Mesodermal cell (in vitro differentiated cells): ENCODE data around the gene MXI1.

Source experiments
- H3K27ac ChIP-seq: 2 replicates; pipeline ENCODE4 v1.7.0; 2013; ENCODE audit warnings: mild to moderate bottlenecking, low read depth, low read length, moderate library complexity; ENCODE audit not compliant: severe bottlenecking
- H3K36me3 ChIP-seq: 2 replicates; pipeline ENCODE4 v1.7.1; 2013; ENCODE audit warnings: mild to moderate bottlenecking, low read length, moderate library complexity; ENCODE audit not compliant: control insufficient read depth, insufficient read depth
- H3K4me1 ChIP-seq: one replicate; pipeline ENCODE4 v1.7.1; 2013; ENCODE audit warnings: mild to moderate bottlenecking, low read length; ENCODE audit not compliant: insufficient read depth, control insufficient read depth, poor library complexity, severe bottlenecking
- H3K4me3 ChIP-seq: 2 replicates; pipeline ENCODE4 v1.7.0; 2013; ENCODE audit warnings: low read length, control low read depth, mild to moderate bottlenecking; ENCODE audit not compliant: insufficient read depth, poor library complexity, severe bottlenecking; ENCODE audit errors: extremely low read depth
- H3K9me3 ChIP-seq: 2 replicates; pipeline ENCODE4 v1.7.1; 2013; ENCODE audit warnings: mild to moderate bottlenecking, low read length, moderate library complexity; ENCODE audit not compliant: control insufficient read depth
- WGBS, 2 experiments: methylation state at CpG; one replicate each; pipeline ENCODE4 v1.1.5; 2013; ENCODE audit warnings: missing lambda C conversion rate in 2 of 2; ENCODE audit not compliant: insufficient coverage in 2 of 2; 5-methylcytosine and 5-hydroxymethylcytosine counted together

The MXI1 gene

DNA sequence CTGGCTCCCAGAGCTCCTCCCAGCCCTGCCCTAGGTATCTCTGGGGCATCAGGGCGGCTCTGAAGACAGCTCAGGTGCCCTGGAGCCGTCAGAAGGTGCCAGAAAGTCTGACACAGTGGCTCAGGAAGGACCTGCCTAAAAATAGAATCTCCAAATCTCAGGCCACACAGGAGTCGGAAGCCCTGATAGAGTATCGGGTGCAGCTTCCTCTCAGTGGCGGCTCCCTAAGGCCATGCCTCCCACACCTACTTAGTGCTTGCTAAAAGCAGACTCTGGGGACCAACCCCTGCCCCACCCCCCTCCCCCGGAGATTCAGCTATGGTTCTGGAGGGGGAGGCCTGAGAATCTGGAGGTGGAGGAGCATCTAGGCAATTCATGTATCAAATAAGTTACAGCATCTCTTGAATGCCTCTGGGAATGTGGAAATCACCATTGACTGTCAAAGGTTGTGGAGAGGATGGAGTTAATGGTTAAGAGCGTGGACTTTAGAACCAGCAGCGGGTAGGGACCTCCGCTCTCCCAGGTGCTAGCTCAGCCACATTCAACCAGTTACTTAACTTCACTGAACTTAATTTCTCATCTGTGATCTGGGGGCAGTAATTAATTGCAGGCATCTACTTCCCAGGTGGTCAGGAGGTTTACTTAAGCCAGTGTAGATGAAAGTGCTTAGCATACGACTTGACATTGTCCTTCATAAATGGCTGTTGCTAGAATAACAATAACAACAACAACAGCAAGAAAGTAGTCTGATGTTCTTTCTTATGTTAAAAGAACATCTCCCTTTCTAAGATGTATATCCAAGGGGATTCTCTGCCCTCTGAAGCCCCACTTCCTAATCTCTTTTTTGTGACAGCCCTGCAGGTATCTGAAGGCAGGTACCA is 38.6 kb upstream of the MXI1 start:
- no peak overlapping the region for H3K4me3 ChIP-seq
- peaks cover 21% of the 10 kb centered on the region for H3K4me1 ChIP-seq
- WGBS, 2 experiments = 7 to 10% methylated on average over 3 to 4 of the region's 10 CpGs
- no peak overlapping the region for H3K27ac ChIP-seq
- no peaks in the 10 kb centered on the region for H3K36me3 ChIP-seq
- no peaks in the 10 kb centered on the region for H3K9me3 ChIP-seq

DNA sequence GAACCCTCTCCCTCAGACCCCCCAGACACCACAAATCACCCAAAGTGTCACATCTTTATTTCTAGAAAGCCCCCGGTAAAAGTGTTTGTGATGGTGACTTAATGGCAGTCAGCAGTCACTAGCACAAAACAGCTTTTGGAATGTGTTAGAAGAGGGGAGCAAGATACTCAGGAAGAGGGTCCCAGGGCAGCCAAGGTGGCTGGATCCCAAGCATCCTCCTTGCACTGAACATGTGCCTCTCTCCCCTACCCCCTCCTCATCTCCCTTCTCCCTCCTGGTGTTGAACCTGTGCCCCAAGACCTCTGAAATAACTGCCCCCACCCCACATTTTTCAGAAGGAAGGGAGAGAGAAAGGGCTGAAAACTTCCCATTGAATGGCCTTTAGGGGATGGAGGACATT is 37.8 kb upstream of the MXI1 start:
- Histone ChIP-seq H3K4me3 (no peak overlapping the region), H3K27ac (no peak overlapping the region), H3K9me3 (no peaks in the 10 kb centered on the region), H3K4me1 (peaks cover 21% of the 10 kb centered on the region), H3K36me3 (no peaks in the 10 kb centered on the region)
- no CpG with 5 or more reads among the region's 1 CpG for WGBS, 2 experiments

DNA sequence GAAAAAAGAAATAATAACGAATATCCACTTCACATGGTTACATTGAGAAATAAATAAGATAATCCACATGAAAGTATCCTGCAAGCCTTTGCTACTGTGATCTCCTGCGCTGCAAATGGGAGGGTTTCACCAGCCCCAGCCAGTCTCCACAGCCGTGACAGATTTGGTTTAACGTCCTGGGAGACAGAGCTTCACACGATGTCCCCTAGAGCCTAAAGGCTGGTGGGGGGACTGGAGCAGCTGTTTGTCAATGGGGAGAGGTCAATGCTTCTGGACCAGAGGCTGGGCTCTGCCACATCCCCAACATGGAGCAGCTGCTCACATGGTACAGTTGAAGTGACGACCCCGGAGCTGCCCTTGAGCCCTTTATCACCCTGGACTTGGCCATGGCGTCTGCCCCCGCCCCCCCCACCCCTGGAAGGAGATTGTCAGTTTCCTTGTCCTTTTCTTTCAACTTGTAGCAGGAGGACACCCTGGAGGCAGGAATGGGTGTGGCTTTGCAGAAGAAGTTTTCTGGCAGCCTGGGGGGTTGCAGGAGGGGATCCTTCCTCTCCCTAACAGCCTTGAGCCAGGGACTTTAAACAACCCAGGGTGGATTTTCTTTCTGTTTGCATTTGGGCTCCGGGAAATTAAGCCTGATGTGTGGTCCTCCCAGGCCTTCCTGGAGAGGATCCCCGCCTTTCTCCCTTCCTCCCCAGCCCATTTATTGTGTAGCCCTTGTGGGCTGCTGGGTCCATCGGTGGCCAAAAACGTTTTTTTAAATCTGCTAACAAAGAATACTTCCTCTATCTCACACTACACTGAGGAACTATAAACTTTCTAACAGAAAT is 37.0 kb upstream of the MXI1 start:
- Histone ChIP-seq H3K9me3 (no peaks in the 10 kb centered on the region), H3K27ac (no peak overlapping the region), H3K36me3 (no peaks in the 10 kb centered on the region), H3K4me1 (peaks cover 21% of the 10 kb centered on the region), H3K4me3 (no peak overlapping the region)
- 0 to 4% methylated on average over 3 to 6 of the region's 13 CpGs for WGBS, 2 experiments

DNA sequence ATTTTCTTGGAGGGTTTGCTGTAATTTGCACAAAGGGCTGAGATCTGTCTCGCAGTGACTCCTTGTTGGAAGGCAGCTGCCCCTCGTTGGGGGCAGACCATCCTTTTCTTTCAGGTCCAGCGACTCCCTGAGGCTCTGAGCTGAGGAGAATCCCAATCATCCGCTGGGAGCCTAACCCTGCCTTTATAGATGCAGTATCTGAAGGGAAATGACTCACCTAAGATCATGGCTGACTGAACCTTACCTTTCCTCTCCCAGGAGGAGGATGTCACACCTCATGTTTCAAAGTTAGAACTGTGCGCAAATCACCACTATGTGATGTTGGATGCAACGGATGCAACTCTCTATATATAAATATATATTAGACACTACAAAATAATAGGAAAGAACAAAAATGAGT is 36.4 kb upstream of the MXI1 start:
- no peaks in the 10 kb centered on the region for H3K9me3 ChIP-seq

DNA sequence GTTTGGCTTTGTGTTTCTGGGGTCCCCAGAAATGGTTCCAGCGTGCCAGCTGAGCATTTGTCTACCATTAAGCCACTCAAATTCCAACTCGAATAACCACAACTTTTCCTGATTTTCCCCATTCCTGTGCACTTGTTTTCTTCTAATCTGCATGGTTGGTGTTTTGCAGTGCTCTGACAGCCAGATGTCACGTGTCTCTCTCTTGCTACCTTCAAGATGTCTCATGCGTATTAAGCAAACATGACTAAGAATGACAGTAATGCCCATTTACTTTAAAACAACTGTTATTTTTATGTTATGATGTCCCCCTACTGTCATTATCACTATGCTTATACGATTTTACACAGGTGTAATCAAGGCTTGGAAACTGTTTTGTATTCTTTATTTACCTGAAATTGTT is 35.2 kb upstream of the MXI1 start:
- Histone ChIP-seq H3K36me3 (no peaks in the 10 kb centered on the region), H3K4me3 (no peak overlapping the region), H3K4me1 (peaks cover 33% of the 10 kb centered on the region), H3K9me3 (no peaks in the 10 kb centered on the region), H3K27ac (no peak overlapping the region)
- 62 to 82% methylated on average over 2 to 4 of the region's 5 CpGs for WGBS, 2 experiments

More for the DNA sequence above, 36.4 kb upstream of the MXI1 start:
- 0 to 7% methylated on average over 2 to 4 of the region's 6 CpGs for WGBS, 2 experiments
- no peaks in the 10 kb centered on the region for H3K36me3 ChIP-seq
- no peak overlapping the region for H3K27ac ChIP-seq
- no peak overlapping the region for H3K4me3 ChIP-seq
- peaks cover 28% of the 10 kb centered on the region for H3K4me1 ChIP-seq

DNA sequence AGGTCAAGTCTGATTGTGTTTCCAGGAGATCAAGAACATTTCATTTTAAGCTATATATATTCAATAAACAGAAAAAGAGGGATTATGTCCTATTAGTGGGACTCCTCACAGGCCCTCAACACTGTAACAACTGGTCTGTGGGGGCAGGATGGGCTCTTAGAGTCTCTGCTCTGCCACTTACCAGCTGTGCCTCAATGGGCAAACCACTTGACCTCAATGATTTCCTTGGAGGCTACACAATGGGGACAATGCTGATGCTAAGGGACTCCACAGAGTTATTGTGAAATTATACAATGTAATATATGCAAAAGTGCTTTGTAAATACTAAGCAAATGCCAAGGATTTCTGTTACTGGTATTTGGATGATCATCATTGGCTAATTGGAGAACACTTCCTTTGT is 33.2 kb upstream of the MXI1 start:
- H3K4me1 ChIP-seq = peaks cover 16% of the 10 kb centered on the region
- no peaks in the 10 kb centered on the region for H3K9me3 ChIP-seq
- H3K36me3 ChIP-seq = no peaks in the 10 kb centered on the region
- H3K4me3 ChIP-seq = no peak overlapping the region
- no peak overlapping the region for H3K27ac ChIP-seq

DNA sequence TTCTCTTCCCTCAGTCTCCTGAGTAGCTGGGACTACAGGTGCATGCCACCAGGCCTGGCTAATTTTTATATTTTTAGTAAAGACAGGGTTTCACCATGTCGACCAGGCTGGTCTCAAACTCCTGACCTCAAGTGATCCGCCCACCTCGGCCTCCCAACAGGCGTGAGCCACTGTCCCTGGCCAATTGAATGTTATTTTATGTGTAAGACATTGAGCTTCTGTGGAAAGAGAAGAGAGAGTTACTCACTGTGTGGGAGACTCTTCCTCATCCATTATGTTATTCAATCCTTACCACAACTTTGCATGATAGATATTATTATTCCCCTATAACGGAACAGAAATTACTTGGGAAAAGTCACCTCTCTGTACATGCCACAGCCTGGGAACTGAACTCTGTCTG is 32.6 kb upstream of the MXI1 start:
- no peaks in the 10 kb centered on the region for H3K36me3 ChIP-seq
- peaks cover 16% of the 10 kb centered on the region for H3K4me1 ChIP-seq
- 92 to 95% methylated on average over 2 to 5 of the region's 5 CpGs for WGBS, 2 experiments
- no peak overlapping the region for H3K4me3 ChIP-seq
- H3K9me3 ChIP-seq = no peaks in the 10 kb centered on the region
- H3K27ac ChIP-seq = no peak overlapping the region

DNA sequence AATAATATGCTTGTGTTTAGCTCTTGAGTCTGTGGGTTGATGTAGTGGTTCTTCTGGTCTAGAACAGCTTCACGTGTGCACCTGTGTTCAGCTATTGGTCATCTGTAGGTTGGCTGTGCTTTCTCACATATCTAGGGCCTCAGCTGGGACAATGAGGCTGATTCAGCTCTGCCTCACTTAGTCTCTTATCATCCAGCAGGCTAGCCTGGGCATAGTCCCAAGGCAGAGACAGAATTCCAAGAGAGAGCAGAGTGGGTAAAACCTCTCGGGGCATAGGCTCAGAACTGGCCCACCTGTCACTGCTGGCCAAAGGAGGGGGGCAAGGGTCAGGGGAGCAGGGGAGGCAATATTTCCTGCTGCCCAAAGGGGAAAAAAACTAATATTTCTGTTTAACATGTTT is 32.0 kb upstream of the MXI1 start:
- H3K27ac ChIP-seq = no peak overlapping the region
- no peak overlapping the region for H3K4me3 ChIP-seq
- peaks cover 16% of the 10 kb centered on the region for H3K4me1 ChIP-seq
- no peaks in the 10 kb centered on the region for H3K36me3 ChIP-seq
- WGBS, 2 experiments = 71 to 100% methylated on average over 1 of the region's 2 CpGs
- H3K9me3 ChIP-seq = no peaks in the 10 kb centered on the region

DNA sequence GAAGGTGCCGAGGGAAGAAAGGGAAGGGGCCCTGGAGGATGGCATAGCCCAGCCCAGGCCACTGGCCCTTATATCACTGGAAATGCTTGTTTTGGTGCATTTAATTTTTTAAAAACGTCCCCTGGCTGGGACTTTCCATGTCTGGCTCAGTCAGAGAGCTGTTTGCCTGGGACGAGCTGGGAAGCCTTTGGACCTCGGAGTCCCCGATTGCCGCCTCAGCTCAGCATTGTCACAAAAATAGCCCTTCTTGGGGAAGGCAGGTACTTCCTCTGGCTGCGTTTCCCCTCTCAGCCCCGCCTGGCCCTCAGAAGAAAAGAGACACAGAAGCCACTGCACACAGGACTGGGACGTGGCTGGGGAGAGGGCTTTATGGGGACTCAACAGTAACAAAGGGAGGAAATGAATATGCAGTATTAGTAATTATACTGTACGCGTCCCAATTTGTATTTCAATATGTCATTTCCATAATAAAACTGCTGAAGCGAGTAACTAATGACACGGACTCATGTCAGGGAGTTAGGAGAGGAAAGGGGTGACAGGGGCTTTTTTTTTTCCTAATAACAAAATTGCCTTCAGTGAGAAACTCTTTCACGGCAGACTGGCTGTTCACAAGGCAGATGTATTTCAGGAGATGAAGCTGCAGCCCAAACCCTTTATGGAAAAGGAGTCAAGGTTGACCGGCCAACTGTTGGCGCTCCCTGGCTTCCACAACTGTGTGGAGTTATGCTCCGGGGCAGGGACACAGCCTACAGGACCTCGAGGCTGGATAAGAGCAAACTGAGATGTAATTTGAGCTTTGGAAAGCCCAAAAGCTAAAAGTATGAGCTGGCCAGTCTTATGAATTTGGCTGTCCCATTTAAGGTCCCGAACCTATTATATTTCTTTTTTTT is 31.0 kb upstream of the MXI1 start:
- Histone ChIP-seq H3K4me3 (no peak overlapping the region), H3K27ac (no peak overlapping the region), H3K9me3 (no peaks in the 10 kb centered on the region), H3K36me3 (no peaks in the 10 kb centered on the region), H3K4me1 (peaks cover 12% of the 10 kb centered on the region)
- 56 to 68% methylated on average over 7 to 12 of the region's 19 CpGs for WGBS, 2 experiments

DNA sequence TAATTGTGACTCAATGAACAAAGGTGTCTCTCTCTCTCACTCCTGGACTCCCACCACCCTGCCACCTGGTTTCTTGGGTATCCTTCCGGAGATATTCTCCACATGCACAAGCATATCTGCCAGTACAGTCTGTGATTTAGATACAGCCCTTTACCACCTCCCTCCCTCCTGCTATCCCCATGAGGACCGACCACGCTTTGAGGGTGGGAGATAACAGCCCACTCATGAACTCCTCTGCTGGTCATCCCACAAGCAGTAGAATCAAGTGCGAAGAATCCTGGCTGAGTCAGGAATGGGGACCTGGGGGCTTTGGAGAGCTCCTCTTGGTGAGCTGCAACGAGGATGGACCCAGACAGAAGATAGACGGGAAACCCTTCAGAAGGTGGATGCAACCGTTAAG is 28.2 kb upstream of the MXI1 start:
- Histone ChIP-seq H3K36me3 (no peaks in the 10 kb centered on the region), H3K9me3 (no peaks in the 10 kb centered on the region), H3K27ac (no peak overlapping the region), H3K4me3 (no peak overlapping the region), H3K4me1 (peaks cover 12% of the 10 kb centered on the region)
- WGBS, 2 experiments = 81 to 90% methylated on average over 4 of the region's 7 CpGs
